ENCODE data around the gene MVP.
"Not testable (repeated sequence)": the region's sequence is repeated elsewhere in the genome, so short reads cannot be mapped to it uniquely, and the experiment has no call there.

MVP gene

DNA sequence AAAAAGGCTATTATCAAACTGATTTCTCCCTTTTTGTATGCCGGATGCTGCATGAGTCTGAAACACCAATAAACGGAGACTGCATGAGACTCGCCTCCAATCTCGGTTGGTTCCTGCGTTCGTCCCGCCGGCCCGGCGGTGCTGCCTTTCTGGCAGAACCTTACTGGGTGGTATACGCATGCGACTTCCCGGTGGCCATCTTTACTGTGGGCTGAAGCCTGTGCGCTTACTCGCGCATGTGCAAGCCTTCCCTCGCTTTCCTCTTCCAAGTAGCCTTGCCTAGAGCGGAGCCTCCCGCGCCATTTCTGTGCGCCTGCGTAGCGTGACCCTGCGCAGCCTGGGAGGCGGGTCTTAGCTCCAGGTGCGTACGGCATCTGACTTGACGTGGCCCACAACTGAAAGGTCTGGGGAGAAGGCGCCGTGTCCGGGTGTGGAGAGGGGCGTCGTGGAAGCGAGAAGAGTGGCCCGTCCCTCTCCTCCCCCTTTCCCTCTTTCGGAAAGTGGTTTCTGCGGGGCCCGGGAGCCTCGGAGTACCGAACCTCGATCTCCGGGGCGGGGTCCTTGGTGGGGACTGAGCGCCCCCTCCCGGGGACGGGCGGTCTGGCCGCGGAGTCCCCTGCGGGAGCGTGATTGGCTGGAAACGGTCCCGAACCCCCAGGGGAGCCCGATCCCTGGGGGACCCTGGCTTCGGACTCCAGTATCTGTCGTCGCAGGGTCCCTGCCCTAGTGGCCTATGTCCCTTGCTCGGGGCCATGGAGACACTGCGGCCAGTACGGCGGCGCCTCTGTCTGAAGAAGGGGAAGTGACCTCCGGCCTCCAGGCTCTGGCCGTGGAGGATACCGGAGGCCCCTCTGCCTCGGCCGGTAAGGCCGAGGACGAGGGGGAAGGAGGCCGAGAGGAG lies 4.2 kb upstream of the MVP start, which contains the start of gene PAGR1:
Gene PAGR1, plus strand, starts transcription at position 360 of the 901 bp plus-strand sequence. Its CDS starts 374 bp downstream, at position 734.
- DNase-seq, result peak; percentile 98

DNA sequence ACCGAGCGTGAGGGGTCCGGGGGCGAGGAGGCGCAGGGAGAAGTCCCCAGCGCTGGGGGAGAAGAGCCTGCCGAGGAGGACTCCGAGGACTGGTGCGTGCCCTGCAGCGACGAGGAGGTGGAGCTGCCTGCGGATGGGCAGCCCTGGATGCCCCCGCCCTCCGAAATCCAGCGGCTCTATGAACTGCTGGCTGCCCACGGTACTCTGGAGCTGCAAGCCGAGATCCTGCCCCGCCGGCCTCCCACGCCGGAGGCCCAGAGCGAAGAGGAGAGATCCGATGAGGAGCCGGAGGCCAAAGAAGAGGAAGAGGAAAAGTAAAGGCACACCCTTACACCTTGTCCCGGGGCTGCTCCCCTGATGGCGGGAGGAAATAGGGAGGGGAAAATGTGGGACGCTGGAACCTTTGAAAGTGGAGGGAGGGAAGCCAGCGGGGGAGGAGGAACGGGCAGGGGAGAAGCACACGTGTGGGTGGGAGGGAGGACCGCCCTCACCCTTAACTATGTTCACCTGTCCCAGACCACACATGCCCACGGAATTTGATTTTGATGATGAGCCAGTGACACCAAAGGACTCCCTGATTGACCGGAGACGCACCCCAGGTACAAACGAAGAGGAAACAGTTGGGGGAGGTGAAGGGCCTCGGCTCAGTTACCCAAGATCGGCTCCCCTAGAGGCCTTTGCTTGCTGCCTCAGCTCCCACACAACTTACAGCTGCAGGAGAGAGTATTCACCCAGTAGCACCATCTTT lies 3.4 kb upstream of the MVP start:
- no peak for DNase-seq

DNA sequence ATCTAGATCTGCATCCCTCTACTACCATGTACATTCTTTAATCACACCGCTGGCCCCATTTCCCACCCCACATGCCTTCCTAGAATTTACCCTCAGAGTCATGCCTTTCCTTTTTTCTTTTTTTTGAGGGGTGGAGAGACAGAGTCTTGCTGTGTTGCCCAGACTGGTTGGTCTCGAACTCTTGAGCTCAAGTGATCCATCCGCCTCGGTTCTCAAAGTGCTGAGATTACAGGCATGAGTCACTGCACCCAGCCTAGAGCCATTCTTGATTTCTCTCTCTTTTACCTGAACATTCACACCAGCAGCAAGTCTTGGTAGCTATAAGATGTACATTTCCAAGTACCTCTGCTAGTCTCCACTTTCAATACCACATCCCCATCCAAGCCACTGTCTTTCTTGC lies 2.2 kb upstream of the MVP start:
- DNase-seq, result no peak

DNA sequence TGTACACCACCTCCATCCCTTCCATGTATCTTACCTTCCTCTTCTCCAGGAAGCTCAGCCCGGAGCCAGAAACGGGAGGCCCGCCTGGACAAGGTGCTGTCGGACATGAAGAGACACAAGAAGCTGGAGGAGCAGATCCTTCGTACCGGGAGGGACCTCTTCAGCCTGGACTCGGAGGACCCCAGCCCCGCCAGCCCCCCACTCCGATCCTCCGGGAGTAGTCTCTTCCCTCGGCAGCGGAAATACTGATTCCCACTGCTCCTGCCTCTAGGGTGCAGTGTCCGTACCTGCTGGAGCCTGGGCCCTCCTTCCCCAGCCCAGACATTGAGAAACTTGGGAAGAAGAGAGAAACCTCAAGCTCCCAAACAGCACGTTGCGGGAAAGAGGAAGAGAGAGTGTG lies 756 bp upstream of the MVP start:
- no peak for DNase-seq

DNA sequence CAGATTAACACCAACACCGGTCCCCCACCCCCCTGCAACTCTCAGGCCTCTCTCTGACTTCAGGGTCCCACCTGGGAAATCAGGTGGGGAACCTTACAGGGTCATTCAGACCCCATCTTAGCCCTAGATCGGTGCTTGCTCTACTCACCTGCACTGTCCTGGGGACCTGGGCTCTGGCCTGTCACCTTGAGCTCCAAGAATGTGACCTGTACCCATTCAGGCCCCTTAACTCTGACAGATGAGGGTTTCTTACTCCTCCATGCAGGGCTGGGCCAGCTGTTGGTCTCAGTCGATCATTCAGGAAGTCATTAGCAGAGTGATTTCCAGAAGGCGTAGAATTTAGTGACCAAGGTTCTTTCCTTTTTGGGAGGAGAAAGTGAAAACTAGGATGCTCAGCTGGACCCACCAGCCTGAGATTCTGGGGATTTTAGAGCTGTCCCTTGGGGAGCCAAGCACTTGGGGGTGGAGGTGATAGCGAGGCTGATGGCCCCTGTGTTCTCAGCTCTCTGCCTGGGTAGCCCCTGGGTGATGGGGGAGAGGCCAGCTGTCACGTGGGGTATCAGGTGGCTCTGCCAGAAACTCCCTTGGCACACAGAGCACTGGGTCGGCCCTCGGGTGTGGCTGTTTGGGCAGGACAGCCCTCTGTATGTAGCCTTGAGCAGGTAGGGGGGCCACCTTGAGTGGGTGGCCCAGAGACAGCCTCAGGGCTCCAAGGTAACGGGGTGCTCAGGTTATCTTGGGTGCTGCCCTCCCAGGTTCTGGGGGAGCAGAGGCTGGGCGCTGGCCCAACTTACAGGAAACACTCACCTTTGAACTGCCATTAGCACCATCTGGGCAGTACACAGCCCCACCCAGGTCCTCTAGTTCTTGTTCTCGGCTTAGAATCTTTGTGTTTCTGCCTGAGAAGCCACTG lies 724 bp downstream of the MVP start:
- DNase-seq, result peak; percentile 30

DNA sequence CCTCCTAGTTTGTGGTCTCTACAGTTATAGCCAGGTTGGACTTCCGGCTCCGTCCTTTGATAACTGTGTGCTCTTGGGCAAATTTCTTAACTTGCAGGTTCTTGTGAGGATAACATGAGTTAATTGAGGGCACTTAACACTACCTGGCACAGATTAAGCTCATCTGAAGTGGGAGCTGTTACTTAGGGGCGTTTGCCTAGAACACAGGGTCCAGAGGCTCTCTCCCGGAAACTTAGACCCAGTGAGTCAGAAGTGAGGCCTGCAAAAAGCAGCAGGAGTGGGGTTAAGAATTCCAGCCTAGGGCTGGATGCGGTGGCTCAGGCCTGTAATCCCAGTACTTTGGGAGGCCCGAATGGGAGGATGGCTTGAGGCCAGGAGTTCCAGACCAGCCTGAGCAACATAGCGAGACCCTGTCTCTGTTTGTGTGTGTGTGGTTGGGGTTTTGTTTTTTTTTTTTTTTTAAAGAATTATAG lies 1.4 kb downstream of the MVP start:
- no peak for DNase-seq

DNA sequence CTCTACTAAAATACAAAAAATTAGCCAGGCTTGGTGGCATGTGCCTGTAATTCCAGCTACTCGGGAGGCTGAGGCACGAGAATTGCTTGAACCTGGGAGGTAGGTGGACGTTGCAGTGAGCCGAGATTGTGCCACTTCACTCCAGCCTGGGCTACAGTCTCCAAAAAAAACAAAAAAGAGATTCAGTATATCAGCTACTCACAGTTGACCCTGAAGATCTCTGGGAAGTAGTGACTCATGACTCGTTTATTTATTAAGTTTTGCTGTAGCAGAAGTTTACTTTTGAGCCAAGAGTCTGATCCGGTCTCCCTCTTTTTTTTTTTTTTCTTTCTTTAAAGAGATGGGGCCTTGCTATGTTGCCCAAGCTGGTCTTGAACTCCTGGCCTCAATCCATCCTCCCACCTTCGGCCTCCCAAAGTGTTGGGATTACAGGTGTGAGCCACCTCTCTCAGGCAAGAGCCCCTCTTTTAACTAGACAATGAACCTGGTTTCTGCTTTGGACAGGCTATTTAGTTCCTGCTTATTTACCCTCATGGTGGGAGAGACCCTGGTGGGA lies 4.4 kb downstream of the MVP start:
- no peak for DNase-seq

DNA sequence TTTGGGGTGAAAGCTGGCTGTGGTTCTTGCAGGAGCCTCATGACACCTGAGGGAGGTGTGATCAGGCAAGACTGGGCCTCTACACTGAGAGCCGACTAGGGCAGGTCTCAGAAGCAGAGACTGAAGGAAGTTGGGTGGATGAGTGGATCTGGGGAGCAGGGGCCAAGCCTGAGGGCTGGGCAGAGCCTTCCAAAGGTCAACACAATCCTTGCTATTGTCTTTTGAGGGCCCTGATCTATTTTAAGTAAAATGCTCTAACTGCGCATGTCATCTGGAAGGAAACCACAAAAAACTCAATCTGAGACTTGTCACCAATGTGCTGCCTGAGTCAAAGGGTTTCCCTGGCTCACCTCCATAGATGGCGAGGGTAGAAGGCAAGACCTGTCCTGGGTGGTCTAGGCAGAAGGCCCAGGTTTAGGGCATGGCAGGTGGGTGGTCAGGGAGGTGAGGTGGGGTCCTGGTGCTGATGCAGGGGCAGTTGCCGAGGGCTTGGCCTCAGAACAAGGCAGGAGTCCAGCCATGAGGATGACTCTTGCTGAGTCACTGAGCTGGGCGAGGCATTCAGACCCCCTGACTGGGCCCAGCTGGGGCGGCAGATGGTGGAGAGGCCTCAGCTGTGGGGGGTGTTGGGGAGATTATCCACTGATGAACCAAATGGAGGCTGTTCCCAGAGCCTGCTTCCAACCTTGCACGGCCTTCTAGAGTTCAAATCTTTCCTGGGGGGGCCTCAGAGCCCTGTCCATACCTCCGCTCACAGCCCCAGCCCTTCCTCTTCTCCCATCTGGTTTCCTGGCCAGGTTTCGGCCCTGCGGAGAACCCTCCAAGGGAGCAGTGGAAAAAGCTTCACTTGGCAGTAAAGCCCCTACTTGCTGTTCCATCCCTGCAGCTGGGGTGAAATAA lies 5.1 kb downstream of the MVP start:
- peak; percentile 94 for DNase-seq

DNA sequence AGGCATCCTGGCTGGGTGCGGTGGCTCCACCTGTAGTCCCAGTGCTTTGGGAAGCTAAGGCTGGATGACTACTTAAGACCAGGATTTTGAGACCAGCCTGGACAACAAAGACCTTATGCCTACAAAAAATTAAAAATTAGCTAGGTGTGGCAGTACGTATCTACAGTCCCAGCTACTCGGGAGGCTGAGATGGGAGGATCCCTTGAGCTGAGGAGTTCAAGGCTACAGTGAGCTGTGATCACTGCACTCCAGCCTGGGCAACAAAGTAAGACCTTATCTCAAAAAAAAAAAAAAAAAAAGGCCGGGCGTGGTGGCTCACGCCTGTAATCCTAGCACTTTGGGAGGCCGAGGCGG lies 6.1 kb downstream of the MVP start:
- no peak for DNase-seq

DNA sequence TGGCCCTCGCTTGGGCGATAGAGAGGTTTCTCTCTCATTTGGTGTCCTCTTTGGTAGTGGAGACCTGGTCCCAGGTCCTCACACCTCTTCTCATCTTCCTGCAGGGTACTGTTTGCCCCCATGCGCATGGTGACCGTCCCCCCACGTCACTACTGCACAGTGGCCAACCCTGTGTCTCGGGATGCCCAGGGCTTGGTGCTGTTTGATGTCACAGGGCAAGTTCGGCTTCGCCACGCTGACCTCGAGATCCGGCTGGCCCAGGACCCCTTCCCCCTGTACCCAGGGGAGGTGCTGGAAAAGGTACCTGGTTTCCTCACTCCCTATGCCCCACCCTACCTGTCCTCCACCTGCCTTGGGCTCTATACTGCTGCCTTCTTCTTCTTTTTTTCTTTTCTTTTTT lies 10.5 kb downstream of the MVP start:
- DNase-seq, result no peak

DNA sequence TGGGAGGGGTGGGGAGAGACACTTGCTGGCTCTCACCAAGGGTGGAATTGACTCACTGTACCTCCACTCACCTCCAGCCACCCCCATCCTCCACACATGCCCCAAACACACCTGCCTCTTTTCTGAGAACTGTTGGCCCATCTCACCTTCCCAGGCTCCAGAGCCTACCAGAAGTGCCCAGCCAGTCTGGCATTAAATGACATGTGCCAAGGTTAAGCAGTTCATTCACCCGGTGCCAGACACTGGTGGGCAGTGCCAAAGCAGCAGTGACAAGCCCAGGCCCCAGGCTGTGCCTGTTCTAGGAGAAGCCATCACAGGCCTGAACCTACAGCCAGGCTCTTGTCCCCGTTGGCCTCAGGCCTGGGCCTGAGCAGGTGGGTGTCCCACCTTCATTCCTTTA lies 11.2 kb downstream of the MVP start:
- DNase-seq, result no peak

DNA sequence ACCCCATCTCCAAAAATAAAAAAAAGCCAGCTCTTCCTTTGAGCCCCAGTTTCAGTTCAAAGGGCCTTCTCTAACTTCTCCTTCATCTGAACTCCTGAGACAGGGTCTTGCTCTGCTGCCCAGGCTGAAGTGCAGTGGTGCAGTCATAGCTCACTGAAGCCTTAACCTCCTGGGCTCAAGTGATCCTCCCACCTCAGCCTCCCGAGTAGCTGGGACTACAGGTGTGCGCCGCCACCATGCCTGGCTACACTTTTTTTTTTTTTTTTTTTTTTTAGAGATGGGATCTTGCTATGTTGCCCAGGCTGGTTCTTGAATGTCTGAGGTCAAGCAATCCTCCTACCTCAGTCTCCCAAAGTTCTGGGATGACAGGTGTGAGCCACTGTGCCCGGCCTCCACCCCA lies 13.0 kb downstream of the MVP start:
- DNase-seq, result not testable (repeated sequence)

DNA sequence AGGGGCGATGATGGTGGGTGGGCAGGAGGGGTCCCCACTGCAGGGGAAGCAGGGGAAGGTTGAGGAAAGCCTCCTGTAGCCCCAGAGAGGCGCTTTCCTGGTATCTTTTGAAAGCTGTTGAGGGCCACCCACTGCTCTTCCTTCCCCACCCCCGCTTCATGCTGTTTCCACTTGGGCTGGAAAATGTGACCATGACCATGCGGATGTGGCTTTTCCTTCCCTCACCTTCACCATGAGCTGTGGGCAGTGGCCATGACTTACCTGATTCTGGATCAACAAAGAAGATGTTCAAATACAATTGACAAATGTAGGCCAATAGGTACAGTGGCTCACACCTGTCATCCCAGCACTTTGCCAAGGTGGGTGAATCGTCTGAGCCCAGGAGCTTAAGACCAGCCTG lies 13.8 kb downstream of the MVP start:
- DNase-seq, result no peak

DNA sequence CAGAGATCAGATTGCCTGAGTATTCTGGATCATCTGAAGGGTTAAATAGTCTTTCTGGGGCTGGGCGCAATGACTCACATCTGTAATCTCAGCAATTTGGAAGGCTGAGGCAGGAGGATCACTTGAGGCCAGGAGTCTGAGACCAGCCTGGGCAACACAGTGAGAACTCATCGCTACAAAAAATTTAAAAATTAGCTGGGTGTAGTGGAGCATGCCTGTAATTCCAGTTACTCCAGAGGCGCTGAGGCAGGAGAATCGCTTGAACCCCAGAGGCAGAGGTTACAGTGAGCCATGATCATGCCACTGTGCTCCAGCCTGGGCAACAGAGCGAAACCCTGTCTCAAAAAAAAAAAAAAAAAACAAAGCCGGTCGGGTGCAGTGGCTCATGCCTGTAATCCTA lies 15.7 kb downstream of the MVP start:
- no peak for DNase-seq

DNA sequence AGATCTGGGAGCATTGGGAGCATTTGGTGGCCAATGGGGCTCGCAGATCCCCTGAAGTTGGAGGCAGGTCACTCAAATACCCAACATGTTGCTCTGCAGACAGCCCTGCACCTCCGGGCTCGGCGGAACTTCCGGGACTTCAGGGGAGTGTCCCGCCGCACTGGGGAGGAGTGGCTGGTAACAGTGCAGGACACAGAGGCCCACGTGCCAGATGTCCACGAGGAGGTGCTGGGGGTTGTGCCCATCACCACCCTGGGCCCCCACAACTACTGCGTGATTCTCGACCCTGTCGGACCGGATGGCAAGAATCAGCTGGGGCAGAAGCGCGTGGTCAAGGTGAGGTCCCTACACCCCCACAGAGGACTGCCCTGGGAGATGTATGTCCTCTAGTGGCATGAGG lies 16.4 kb downstream of the MVP start:
- DNase-seq, result no peak

DNA sequence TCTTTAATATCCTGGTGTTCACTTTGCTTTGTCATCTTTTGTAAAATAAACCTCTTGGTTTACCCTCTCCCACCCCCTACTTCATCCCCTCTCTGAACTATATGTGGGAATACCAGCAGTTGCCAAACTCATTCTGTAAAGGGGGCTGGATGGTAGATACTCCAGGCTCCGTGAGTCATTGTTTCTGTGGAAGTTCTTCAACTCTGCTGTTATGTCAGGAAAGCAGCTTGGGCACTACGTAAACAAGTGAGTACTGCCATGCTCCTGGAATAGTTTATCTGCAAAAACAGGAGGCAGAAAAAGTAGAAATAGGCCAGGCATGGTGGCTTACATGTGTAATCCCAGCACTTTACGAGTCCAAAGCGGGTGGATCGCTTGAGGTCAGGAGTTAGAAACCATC lies 17.6 kb downstream of the MVP start:
- DNase-seq, result no peak

DNA sequence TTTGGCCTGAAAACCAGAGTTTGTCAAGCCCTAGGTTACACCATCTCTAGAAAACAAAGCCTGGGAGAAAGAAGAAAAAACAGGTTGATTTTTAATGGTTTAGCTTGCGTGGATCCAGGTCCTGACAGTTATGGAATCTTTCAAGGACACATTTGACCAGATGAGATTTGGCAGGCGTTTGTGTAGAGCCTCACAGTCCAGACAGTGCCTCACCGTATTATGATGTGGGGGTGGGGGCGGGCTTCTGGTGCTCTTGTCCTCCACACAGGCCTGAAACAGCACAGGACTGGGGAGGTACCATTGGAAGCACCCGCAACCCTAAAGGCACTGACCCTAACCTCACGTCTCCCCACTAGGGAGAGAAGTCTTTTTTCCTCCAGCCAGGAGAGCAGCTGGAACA lies 19.6 kb downstream of the MVP start:
- no peak for DNase-seq

DNA sequence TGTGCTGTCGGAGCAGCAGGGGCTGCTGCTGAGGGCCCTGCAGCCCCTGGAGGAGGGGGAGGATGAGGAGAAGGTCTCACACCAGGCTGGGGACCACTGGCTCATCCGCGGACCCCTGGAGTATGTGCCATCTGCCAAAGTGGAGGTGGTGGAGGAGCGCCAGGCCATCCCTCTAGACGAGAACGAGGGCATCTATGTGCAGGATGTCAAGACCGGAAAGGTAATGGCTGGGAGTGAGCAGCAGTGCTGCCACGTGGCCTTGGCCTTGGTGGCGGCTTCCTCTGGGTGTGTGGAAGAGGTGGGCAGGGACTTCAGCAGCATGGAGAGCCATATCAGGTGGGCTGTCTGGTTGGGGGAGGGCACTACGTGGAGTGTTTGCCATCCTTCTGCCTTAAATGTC lies 20.0 kb downstream of the MVP start:
- DNase-seq, result no peak

DNA sequence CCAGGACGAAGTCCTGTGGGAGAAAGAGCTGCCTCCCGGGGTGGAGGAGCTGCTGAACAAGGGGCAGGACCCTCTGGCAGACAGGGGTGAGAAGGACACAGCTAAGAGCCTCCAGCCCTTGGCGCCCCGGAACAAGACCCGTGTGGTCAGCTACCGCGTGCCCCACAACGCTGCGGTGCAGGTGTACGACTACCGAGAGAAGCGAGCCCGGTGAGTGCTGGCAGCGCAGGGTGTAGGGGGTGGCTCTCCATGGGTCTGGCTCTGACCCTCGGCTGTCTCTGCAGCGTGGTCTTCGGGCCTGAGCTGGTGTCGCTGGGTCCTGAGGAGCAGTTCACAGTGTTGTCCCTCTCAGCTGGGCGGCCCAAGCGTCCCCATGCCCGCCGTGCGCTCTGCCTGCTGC lies 21.4 kb downstream of the MVP start:
- no peak for DNase-seq

DNA sequence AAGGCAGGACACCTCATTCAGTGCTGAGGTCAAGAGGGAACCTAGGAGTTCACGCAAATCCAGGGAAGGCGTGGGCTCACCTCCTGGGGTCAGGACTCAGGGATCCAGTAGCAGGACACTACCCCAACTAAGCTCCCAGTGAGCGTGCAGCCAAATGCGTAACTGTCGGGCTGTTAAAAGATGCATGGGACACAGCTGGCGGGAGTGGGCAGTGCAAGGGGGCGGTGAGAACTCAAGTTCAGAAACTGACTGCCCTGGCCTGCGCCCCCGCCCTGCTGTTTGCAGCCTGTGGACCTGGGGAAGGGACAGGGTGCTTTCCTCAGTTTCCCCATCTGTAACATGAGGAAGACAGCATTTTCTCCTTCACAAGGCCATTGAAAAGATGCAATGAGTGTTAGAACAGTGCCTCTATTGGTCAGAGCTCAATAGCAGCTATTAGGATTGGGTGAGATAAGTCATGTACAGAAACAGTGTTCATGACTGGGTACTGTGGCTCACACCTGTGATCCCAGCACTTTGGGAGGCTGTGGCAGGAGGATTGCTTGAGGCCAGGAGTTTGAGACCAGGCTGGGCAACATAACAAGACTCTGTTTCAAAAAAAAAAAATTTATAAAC lies 22.6 kb downstream of the MVP start:
- no peak for DNase-seq

DNA sequence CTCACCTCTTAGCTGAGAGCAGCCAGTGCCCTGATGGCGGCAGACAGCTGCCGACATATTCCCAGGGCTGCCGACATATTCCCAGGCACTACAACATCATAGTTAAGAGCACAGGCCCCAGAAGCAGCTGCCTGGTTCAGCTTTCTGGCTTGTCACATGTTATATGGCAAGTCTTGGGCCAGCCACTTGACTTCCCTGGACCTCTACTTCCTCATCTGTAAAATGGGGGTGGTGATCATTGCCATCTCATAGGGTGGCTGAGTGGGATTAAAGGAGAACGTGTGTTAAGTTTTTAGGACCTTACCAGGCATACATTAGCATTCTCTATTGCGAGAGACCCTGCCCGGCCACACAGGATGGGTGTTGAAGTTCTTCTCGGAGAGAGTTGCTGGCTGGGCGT lies 23.7 kb downstream of the MVP start:
- no peak for DNase-seq
